Stimulated activated CD4-positive, alpha-beta T cell treated with anti-CD3 and anti-CD28 coated beads, TNF-alpha, amount 100 ng/mL, for 1 hour (primary cell): Measurements from ENCODE around the gene NR5A2.

ENCODE experiments used
- DNase-seq, 3 donors: peaks; one replicate each; pipeline ENCODE4 v3.0.0-alpha.2; 2020; ENCODE audit warnings: low read depth in 3 of 3, low spot score in 1 of 3

The NR5A2 gene

GRCh38 chr1:200194477-200194876 lies 167.0 kb downstream of the NR5A2 start:
- DNase-seq: no peak

DNA sequence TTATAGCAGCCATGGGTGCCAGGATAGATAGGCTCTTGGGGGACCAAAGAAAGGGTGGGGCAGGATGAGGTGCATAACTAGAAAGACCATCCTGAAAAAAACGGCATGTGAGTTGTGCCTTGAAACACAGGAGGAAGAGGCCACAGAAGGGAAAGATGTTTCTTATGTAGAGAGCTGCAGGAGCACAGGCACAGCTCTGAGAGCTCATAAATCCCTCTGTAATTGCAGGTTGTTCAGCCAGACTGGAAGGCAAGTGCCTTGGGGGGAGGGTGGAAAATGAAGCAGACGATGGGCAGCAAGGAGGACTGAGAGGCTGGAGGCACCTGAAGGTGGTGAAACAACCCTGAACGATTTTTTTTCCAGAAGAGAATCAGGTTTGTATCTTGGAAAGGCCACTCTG lies 170.7 kb downstream of the NR5A2 start:
- no peak for DNase-seq

DNA sequence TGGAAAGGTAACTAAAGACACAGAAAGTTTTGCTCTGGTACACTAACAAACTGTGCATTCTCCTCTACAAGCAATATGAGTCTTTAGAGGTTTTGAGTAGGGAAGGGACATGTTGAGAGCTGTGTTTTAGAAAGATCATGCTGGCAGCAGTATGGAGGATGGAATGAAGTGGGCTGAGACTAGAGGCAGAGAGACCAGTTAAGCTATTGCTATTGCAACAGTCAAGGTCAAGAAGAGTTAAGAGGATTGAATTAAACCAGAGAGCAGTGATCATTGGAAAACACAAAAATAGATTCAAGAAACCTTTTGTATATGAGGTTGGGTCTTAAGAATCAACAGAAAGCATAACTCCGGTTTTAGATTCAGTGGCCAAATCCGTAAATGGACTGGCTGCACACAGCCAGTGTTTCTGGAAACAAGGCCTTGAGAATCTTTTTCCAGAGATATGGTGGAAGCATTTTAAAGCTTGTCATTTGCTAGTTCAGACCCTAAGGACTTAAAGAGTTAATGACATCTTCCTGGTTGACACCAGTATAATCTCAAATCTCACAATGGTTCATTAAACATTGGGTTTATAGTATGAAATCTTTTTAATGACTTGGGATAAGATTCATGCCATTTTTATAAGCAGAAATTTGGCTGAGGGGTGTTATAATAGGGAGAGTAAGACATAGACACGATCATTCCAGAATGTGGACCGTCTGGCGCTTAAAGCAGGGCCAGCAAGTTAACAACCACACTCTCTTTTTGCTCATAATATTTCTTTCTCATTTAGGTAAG lies 177.9 kb downstream of the NR5A2 start:
- no peak for DNase-seq

- DNase-seq: no peak
Observed at GRCh38 chr1:200206340-200206739, 178.8 kb downstream of the NR5A2 start.

DNA sequence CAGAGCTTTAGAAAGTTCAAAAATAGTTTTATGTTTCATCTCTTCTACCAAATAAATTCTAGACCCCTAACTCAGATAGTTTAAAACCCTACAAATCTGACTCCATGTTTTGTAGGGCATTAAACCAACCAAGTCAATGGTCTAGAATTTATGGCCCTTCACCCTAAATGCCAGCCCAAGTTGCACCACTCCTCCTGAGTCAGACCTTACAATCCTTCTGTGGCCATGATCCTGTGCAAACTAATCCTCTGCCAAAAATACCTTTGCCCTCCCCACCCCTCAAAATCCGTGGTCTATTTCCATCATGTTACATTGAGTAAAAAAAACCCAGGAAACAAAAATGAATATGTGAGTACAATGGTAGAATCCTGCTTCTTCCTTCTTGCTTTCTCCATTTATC lies 179.3 kb downstream of the NR5A2 start:
- no peak for DNase-seq

- no peak for DNase-seq
Observed at GRCh38 chr1:200207711-200208126, 180.2 kb downstream of the NR5A2 start.

DNA sequence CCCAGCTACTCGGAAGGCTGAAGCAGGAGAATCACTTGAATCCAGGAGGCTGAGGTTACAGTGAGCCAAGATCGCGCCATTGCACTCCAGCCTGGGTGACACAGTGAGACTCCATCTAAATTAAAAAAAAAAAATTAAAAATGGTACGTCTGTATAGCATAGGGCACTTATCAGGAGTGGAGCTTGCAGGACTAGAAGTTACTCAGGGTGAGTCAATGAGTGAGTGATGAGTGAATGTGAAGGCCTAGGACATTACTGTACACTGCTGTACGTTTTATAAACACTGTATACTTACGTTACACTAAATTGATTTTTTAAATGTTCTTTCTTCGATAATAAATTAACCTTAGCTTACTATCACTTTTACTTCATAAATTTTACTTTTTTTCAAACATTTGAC lies 183.6 kb downstream of the NR5A2 start:
- no peak for DNase-seq

DNA sequence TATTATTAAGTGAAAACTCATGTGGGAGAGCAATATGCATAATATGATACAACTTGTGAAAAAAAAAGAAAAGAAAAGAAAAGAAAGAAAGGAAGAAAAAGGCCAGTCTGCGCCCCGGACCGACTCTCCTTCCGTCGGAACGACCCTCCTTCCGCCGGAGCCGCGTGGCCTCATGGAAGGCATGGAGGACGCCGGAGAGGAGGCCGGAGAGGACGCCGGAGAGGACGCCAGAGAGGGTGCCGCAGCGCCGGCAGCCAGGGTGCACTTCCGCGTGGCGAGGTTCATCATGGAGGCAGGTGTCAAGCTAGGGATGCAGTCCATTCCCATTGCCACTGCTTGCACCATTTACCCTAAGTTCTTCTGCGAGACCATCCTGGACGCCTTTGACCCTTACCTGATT lies 185.9 kb downstream of the NR5A2 start:
- DNase-seq: no peak

DNA sequence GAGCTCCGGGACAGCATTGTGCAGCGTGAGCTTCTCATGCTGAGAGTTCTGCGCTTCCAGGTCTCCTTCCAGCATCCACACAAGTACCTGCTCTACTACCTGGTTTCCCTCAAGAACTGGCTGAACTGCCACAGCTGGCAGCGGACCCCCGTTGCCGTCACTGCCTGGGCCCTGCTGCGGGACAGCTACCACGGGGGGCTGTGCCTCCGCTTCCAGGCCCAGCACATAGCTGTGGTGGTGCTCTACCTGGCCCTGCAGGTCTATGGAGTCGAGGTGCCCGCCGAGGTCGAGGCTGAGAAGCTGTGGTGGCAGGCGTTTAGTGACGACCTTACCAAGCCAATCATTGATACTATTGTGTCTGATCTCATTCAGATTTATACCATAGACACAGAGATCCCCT lies 186.4 kb downstream of the NR5A2 start:
- no peak for DNase-seq

DNA sequence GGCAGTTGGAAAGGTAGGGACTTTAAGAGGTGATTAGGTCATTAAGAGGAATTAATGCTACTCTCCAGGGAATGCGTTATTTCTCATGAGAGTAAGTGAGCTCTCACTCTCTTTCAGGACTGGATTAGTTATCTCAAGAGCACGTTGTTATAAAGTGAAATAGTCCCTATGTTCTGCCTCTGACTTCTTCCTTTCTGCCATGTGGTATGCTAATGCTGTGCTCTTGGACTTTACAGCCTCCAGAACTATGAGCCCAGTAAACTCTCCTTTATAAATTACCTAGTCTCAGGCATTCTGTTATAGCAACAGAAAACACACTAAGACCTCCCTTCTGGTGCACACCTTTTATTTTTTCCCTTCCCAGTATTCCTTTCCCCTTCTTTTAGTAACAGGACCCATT lies 187.8 kb downstream of the NR5A2 start:
- no peak for DNase-seq

DNA sequence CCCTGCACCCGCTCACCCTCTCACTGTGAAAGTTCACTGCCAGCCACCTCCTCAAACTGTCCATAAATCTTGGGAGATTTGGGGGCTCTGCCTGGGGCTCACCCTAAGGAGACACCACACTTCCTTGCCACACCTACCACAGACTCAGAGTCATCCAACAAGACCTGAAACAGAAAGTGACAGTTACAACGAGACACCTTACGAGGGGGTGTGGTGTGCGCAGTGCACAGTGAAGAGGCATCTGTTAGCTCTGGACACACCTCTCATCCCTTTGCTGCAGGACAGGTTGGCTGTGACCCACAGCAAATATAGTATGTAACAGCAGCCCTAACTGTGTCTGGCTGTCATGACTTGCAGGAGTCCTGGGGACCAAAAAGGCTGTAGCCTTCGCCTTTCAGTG lies 190.2 kb downstream of the NR5A2 start:
- no peak for DNase-seq

DNA sequence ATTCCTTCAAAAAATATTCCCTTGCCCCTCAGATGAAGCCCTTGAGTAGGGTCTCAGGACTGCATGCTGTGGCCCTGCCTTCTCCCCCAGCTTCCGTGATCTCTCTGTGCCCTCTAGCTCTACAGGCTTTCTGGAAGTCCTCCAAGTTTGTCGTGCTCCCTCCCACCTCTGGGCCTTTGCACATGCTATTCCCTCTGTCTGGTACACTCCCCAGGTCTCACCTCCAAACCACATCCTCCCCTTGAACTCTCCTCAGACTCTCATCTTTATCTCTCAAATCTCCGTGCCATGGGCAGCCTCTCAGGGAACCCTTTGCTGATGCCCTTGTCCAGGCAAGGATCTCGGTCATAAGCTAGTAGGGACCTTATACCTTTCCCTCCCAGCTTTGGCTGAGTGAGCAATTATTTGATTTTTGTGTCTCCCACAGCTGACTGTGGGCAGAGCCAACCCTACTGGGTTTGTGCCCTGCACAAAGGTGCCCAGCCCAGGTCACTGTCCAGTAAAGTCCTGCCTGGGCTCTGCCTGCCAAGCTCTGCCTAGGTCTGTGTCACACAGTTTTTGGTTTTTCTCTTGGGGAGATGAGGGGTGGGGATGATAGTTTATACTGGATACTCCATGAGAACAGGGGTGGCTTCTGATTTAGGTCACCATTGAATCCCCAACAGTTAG lies 194.2 kb downstream of the NR5A2 start:
- no peak for DNase-seq

- DNase-seq: no peak
Observed at GRCh38 chr1:200223207-200223606, 195.7 kb downstream of the NR5A2 start.

GRCh38 chr1:200223613-200224012 lies 196.1 kb downstream of the NR5A2 start:
- DNase-seq: no peak

- DNase-seq: no peak
Observed at GRCh38 chr1:200224315-200224714, 196.8 kb downstream of the NR5A2 start.

GRCh38 chr1:200226268-200226968 lies 198.9 kb downstream of the NR5A2 start:
- DNase-seq: no peak

DNA sequence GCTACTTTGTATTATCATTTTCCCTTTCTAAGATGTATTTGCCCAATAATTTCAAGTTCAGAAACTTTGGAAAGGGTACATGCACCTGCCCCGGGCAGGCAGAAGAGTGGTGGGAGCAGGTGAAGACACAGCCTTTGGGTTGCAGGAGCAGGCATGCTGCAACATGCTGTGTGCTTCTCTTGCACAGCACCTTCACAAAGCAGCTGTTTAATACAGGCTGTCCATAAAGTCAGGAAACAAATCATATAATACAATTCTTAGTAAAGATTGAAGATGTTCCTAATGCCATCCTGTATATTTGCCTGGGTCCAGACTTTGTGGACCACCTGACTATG lies 199.4 kb downstream of the NR5A2 start:
- no peak for DNase-seq
